Body of pancreas (tissue), 4 donors: ENCODE data around the gene ACTA1.

Experiments used
- CTCF ChIP-seq, 7 experiments: fragments of 450-650 bp in 4 of 7; fragments of 200-600 bp in 3 of 7; sonication (generic) in 3 of 7; IDR thresholded peaks; one replicate each; pipeline ENCODE4 v1.5.1; 2016 to 2019; ENCODE audit warnings: antibody characterized with exemption in 7 of 7
- POLR2A ChIP-seq, 3 donors: fragments of 450-650 bp; IDR thresholded peaks; one replicate each; pipeline ENCODE4 v1.6.1; 2016; ENCODE audit warnings: antibody characterized with exemption in 3 of 3, mild to moderate bottlenecking in 2 of 3

- TF ChIP-seq CTCF (IDR thresholded peaks at IDR 0.05) = no peak
- no peak for TF ChIP-seq POLR2A (IDR thresholded peaks at IDR 0.05)
These were observed 46.6 kb upstream of the ACTA1 start for GRCh38 chr1:229480495-229480894.
